H54 (cell line): ENCODE measurements around the gene VAV2.

Source experiments
- DNase-seq: peaks from one replicate; pipeline ENCODE4 v3.0.0; 2011; ENCODE audit warnings: low spot score, mixed read lengths; ENCODE audit not compliant: insufficient read length
- FAIRE-seq: peaks from 3 replicates; lab custom pipeline; 2011; peaks lifted over from hg19 to GRCh38; lab: Jason Lieb, UNC
- POLR2A ChIP-seq: IDR thresholded peaks from 2 replicates; pipeline ENCODE4 v1.6.1; 2011; ENCODE audit warnings: low read depth, mild to moderate bottlenecking, low read length

Gene VAV2

GRCh38 chr9:134024214-134024792 is 32.2 kb upstream of the VAV2 start:
- FAIRE-seq (no peak), DNase-seq (no peak)
- TF ChIP-seq POLR2A: no peak

GRCh38 chr9:134014946-134015345 is 22.8 kb upstream of the VAV2 start:
- FAIRE-seq (no peak), DNase-seq (no peak)
- no peak for TF ChIP-seq POLR2A

- FAIRE-seq: no peak
- no peak for TF ChIP-seq POLR2A
- DNase-seq: no peak
Measured at GRCh38 chr9:134011401-134011800, 19.3 kb upstream of the VAV2 start.

GRCh38 chr9:134010310-134011173 is 18.4 kb upstream of the VAV2 start:
- FAIRE-seq (no peak), DNase-seq (no peak)
- TF ChIP-seq POLR2A: no peak

GRCh38 chr9:134007571-134007970 is 15.4 kb upstream of the VAV2 start:
- TF ChIP-seq POLR2A: no peak
- DNase-seq (no peak), FAIRE-seq (no peak)

- DNase-seq (no peak), FAIRE-seq (no peak)
- TF ChIP-seq POLR2A: no peak
Measured at GRCh38 chr9:134007150-134007549, 15.0 kb upstream of the VAV2 start.

- FAIRE-seq (no peak), DNase-seq (no peak)
- TF ChIP-seq POLR2A: no peak
Measured at GRCh38 chr9:134005381-134005780, 13.3 kb upstream of the VAV2 start.

GRCh38 chr9:134004881-134005280 is 12.8 kb upstream of the VAV2 start:
- no peak for DNase-seq
- no peak for FAIRE-seq
- TF ChIP-seq POLR2A: no peak

GRCh38 chr9:134004131-134004873 is 12.2 kb upstream of the VAV2 start:
- no peak for TF ChIP-seq POLR2A
- FAIRE-seq (no peak), DNase-seq (no peak)

GRCh38 chr9:134003237-134003636 is 11.1 kb upstream of the VAV2 start:
- DNase-seq (no peak), FAIRE-seq (no peak)
- no peak for TF ChIP-seq POLR2A

- no peak for FAIRE-seq
- TF ChIP-seq POLR2A: no peak
- no peak for DNase-seq
Measured at GRCh38 chr9:134002796-134003195, 10.7 kb upstream of the VAV2 start.

- FAIRE-seq (no peak), DNase-seq (no peak)
- no peak for TF ChIP-seq POLR2A
Measured at GRCh38 chr9:133999851-134000265, 7.7 kb upstream of the VAV2 start.

- DNase-seq (no peak), FAIRE-seq (no peak)
- TF ChIP-seq POLR2A: no peak
Measured at GRCh38 chr9:133998915-133999595, 6.9 kb upstream of the VAV2 start.

GRCh38 chr9:133997584-133997983 is 5.5 kb upstream of the VAV2 start:
- DNase-seq (no peak), FAIRE-seq (no peak)
- no peak for TF ChIP-seq POLR2A
